Type B pancreatic cell (in vitro differentiated cells): Measurements from ENCODE around the gene SULT1B1. TPM values are rescaled to one million over a fixed set of nuclear protein-coding genes. Genes with fewer than 3 reads are reported as not detected.

Experiments used
- DNase-seq: peaks from one replicate; pipeline ENCODE4 v3.0.0; 2021; ENCODE audit warnings: mixed read lengths; ENCODE audit not compliant: unreplicated experiment; ENCODE audit errors: extremely low spot score
- H3K27ac Mint-ChIP-seq: 2 replicates; pipeline ENCODE4 v1.8.0; 2021; ENCODE audit warnings: mild to moderate bottlenecking, mixed read lengths
- H3K27me3 Mint-ChIP-seq: 2 replicates; pipeline ENCODE4 v1.8.0; 2021; ENCODE audit warnings: mixed read lengths
- H3K36me3 Mint-ChIP-seq: 2 replicates; pipeline ENCODE4 v1.8.0; 2021; ENCODE audit warnings: mixed read lengths
- H3K4me1 Mint-ChIP-seq: one replicate; pipeline ENCODE4 v1.8.0; 2021; ENCODE audit warnings: mixed read lengths; ENCODE audit not compliant: unreplicated experiment
- H3K4me3 Mint-ChIP-seq: 2 replicates; pipeline ENCODE4 v1.8.0; 2021; ENCODE audit warnings: mild to moderate bottlenecking, mixed read lengths
- H3K9me3 Mint-ChIP-seq: 2 replicates; pipeline ENCODE4 v1.8.0; 2021; ENCODE audit warnings: mixed read lengths
- CTCF ChIP-seq: fragments of 200-600 bp; sonication (generic); conservative IDR thresholded peaks from 2 replicates; pipeline ENCODE4 v1.5.0; 2021; ENCODE audit warnings: antibody characterized with exemption, mild to moderate bottlenecking
- total RNA-seq: library from RNA; stranded (reverse); gene quantifications from 2 replicates; pipeline ENCODE4 v1.2.1, GENCODE V29; 2021; ENCODE audit warnings: low replicate concordance

The SULT1B1 gene
- total RNA-seq, 1 donor from 2014 or later, result 2.5 TPM

DNA sequence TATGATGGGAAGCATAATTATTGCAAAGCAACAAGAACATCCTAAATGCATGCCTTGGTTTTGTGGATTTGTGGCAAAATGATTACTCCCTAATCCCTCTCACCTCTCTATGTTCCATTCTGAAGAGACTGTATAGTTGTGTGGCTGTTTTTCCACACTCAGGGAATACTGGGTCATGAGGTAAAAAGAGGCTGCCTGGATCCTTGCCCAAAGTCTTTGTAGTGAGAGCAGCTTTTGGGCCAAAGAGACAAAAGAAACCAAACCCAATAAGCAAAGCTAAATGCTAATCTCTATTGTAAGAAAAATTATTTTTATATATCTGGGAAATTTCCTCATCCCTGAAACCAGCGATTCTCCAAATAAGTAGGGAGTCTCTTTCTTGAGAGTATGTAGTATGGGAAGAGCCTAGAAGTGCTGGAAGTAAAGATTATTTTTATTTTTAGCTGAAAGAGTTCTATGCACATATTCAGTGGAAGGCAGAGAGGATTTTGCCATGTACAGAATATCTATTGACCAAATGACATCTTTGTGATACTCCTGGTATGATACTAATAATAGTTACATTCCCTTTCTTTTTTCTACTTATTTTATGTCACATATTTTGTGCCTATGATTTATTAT is 24.9 kb upstream of the SULT1B1 start:
- DNase-seq, result no peak
- Mint-ChIP-seq H3K4me1 (no peaks in the 10 kb centered on the region), H3K27ac (no peak overlapping the region), H3K9me3 (no peaks in the 10 kb centered on the region), H3K36me3 (no peaks in the 10 kb centered on the region), H3K27me3 (no peaks in the 10 kb centered on the region), H3K4me3 (no peak overlapping the region)
- TF ChIP-seq CTCF, result no peak

DNA sequence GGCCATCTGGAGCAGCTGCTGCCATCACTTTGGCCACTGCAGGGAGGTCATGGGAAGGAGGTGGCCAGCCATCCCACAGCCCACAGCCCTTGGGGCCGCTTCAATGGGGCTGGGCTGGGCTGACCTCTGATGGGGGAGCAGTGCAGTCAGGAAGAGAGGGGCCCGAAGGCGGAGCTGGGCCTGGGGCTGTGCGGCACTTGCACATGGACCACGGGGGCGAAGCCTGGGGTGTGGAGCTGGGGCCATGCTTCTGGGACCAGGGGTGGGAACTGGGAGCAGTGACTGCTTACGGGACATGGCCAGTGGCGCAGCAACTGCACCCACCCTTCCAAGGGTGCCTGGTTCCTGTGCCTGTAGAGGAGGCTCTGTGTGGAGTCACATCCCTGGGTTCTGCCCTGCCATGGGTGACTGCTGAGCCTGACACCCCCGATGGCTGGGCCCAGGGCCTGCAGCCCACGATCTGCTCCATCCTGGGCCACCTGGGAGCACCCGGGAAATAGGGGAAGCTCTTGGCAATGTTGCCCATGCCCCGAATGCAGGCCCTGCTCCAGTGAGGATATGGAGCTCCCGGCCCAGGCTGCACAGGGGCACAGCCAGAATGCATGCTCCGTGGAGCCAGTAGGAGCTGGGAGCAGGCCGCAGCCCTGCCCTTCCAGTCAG is 22.4 kb upstream of the SULT1B1 start:
- Mint-ChIP-seq H3K9me3 (no peaks in the 10 kb centered on the region), H3K27me3 (no peaks in the 10 kb centered on the region), H3K4me1 (no peaks in the 10 kb centered on the region), H3K4me3 (no peak overlapping the region), H3K27ac (no peak overlapping the region), H3K36me3 (no peaks in the 10 kb centered on the region)
- no peak for DNase-seq
- TF ChIP-seq CTCF, result no peak

DNA sequence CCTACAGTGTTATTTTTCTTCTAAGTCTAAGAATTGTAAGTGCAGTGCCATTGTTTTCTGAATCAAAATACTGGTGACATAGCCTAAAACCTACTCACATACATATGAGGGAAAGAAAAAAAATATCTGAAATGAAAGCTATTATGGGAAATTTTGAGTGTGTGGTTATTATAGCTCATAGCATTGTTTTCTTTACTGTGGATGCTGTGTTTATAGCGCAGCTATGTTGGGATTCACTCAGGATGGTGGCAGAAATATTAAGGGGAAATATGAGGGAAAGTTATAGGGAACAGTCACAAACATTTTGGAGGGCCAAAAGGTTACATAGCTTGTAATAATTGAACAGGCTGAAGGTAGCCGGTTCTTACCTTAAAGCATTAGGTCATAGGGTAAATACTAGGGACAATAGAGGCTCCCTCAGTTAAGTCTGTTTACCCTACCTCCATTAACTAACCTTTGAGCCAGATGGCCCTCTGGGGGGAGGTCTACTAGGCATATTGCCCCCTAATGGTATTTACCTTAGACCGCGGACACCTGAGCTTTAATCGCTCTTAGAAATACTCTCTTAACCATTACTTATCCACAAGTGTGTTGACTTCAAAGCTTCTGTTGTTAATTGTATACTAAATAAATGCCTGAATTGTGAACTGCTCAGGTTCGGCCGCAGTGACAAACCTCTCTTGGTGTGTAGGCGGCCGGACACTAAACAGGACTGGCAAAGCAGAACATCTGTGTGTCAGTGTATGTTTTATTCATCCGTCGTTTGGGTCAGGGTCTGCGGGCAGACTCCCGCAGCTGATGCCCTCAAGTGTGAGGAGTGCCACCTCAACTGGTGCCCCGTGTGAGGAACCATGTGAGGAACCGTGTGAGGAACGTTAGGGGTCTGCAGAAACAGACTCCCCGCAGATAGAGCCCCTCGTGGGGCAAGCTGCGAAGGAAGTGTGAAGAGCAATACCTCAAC is 21.3 kb upstream of the SULT1B1 start:
- TF ChIP-seq CTCF, result no peak
- Mint-ChIP-seq H3K4me1 (no peaks in the 10 kb centered on the region), H3K9me3 (no peaks in the 10 kb centered on the region), H3K27ac (peak overlapping the region; percentile 85), H3K27me3 (no peaks in the 10 kb centered on the region), H3K36me3 (no peaks in the 10 kb centered on the region), H3K4me3 (no peak overlapping the region)
- DNase-seq, result no peak

DNA sequence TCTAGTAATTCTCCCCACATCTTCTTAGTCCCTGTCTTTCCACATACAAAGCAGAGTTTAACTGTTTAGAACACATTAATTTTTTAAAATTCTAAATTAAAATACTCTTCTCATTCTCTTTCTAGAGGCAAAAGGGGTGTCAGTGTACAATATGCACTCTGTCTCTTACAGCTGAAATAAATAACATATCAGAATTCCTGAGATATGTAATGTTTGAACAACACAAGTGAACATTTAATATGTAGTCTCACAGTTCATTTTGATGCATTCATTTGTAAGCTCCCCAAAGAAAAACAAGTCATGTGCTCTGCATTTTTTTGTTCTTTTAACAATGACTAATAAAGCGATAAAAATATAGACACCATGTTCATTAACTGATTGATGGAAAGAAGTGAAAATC is 19.7 kb upstream of the SULT1B1 start:
- no peak overlapping the region for H3K4me3 Mint-ChIP-seq
- no peaks in the 10 kb centered on the region for H3K4me1 Mint-ChIP-seq
- no peak overlapping the region for H3K27ac Mint-ChIP-seq
- no peaks in the 10 kb centered on the region for H3K27me3 Mint-ChIP-seq
- H3K9me3 Mint-ChIP-seq, result no peaks in the 10 kb centered on the region
- no peak for DNase-seq
- no peaks in the 10 kb centered on the region for H3K36me3 Mint-ChIP-seq
- TF ChIP-seq CTCF, result no peak

DNA sequence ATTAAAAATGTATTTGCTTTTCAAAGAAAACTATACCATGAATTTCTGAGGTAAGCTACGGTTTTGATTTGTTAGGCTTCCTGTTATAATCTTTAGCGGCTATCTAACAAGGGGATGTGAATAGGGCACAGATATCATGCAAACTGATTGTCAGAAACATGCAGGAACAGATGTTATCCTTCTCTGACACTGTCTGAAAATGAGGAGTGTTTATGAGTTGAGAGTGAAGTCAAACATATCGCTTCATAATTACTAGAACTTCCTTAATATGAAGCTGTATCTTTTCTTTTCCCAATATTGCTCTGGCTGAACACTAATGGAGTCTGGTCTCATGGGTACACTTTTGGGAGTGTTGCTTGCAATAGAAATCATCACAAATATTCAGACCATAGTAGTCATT is 16.3 kb upstream of the SULT1B1 start:
- Mint-ChIP-seq H3K27ac (no peak overlapping the region), H3K4me1 (no peaks in the 10 kb centered on the region), H3K27me3 (no peaks in the 10 kb centered on the region), H3K4me3 (no peak overlapping the region), H3K9me3 (no peaks in the 10 kb centered on the region), H3K36me3 (no peaks in the 10 kb centered on the region)
- DNase-seq, result no peak
- no peak for TF ChIP-seq CTCF
